ENCODE data around the gene SLC22A12.

Gene SLC22A12

DNA sequence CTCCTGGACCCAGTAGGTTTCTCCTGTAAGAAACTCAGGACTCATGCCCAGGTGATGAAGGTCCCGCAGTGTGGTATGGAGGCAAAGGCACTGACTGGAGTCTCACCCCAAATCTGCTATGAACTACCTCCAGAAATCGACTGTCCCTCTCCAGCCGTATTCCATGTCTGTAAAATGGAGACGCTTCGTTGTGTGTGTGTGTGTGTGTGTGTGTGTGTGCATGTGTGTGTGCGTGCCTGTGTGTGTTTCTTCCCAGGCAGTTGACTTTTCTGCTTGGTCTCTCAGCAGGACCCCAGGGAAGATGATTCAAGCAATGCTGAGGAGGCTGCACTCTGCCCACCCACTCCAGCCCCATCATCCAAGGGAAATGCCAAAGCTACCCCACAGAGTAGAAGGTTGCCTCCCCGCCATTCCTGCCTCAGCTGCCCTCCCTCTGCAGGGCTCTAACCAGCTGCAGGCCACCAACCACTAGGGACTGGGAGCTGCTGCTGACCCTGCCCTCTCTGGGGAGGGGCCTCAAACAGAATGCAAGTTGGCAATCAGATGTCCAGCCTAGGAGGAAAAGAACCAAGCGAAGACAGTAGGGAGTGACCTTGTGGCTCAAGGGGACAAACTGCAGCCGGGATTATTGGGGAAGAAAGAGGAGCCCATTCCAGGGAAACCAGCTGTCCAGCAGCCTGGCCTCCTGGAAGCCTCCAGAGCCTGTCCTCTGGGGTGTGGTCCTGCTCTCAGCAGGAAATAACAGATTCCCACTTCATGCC lies 56.2 kb downstream of the SLC22A12 start:
- DNase-seq (ENCODE audit: low read depth) = no peak

- no peak for DNase-seq (ENCODE audit: low read depth)
Observed at GRCh38 chr11:64648551-64648950, 57.5 kb downstream of the SLC22A12 start.

DNA sequence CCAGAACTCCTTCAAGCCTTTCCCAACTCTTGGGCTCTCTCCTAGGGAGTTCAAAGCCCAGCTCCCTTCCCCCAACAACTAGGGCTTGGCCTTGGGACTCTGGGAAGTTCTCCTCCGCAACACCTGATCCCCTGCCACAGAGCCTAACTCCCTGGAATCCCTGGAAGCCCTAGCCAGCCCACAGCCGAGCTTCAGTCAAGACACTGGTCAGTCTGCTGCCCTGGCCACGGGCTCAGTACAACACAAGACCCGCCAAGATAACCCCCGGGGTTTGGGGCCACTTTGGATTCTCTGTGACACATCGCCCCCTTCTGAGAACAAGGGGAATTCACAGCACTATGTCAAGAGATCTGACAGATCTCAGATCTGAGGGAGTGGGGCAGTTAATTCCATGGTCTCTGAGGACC lies 58.3 kb downstream of the SLC22A12 start:
- no peak for DNase-seq (ENCODE audit: low read depth)

GRCh38 chr11:64650923-64651523 lies 60.0 kb downstream of the SLC22A12 start:
- no peak for DNase-seq (ENCODE audit: low read depth)

All from stimulated activated CD8-positive, alpha-beta memory T cell treated with anti-CD3 and anti-CD28 coated beads, Interleukin-15, amount 100 ng/mL, for 24 hours (primary cell).